ENCODE results near the gene ARHGAP24. TPM values are rescaled to one million over a fixed set of nuclear protein-coding genes. Genes with fewer than 3 reads are reported as not detected.
A peak's percentile ranks its signal among the peaks of the same experiment; 100 is the strongest.

Gene ARHGAP24
- total and polyA plus RNA-seq, 2 donors (not counting 1 experiment from before 2014, with no cell fraction given): 48.4 to 141 TPM

DNA sequence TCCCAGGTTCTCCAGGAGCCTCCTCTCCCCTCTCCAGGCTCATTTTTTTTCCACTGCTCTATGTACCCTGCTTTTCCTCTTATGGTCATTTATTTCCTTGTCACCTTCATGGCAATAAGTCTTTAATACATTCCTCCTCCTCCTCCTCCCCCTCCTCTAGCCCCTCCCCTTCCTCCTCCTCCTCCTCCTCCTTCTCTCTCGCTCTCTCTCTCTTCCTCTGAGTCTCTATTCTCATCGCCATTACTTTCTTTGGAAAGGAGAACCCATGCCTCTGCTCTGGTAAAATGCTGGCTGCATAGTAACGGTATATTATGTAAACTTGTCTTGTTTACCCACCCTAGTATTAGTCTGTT is 35.7 kb downstream of the ARHGAP24 start:
- peaks cover 29 to 32% of the 10 kb centered on the region in 2 donors for H3K4me1 ChIP-seq (ENCODE audit: control insufficient read depth in 2 of 2, insufficient read depth in 2 of 2, low read length in 2 of 2)
- no peak overlapping the region for H3K9ac ChIP-seq (ENCODE audit: low read length)
- H4K20me1 ChIP-seq (ENCODE audit: control insufficient read depth, insufficient read depth, low read length, poor library complexity, severe bottlenecking): peaks cover 5% of the 10 kb centered on the region
- peaks cover 43% of the 10 kb centered on the region for H3K4me1 Mint-ChIP-seq
- H3K27me3 ChIP-seq (replicated peaks in 1 of 4; ENCODE audit: control extremely low read depth in 1 of 4, control insufficient read depth in 3 of 4, insufficient read depth in 4 of 4, low read length in 3 of 4): no peaks in the 10 kb centered on the region
- H3K36me3 ChIP-seq (replicated peaks in 1 of 2; ENCODE audit: control extremely low read depth in 1 of 2, control insufficient read depth in 1 of 2, extremely low read depth in 1 of 2, insufficient read depth in 2 of 2, low read length in 1 of 2): peaks cover 4 to 6% of the 10 kb centered on the region in 2 experiments
- H3K4me3 Mint-ChIP-seq: no peak overlapping the region
- no peaks in the 10 kb centered on the region for H3K9me3 Mint-ChIP-seq (ENCODE audit: insufficient read depth)
- peaks cover 87% of the 10 kb centered on the region for H3K79me2 ChIP-seq (ENCODE audit: control insufficient read depth, insufficient read depth, low read length)
- intact Hi-C loops (cut with micrococcal nuclease): loop anchor here (5.0 kb wide), 1 partner anchor 33 kb away; the partner anchor contains the start of gene ARHGAP24
- H3K9me3 ChIP-seq (ENCODE audit: control extremely low read depth in 1 of 3, control insufficient read depth in 2 of 3, insufficient read depth in 1 of 3, low read length in 2 of 3): peaks cover 0 to 11% (median 1%) of the 10 kb centered on the region in 3 donors
- no CpG with 5 or more reads among the region's 3 CpGs for WGBS (ENCODE audit: insufficient coverage)
- H3K27me3 Mint-ChIP-seq: no peaks in the 10 kb centered on the region
- DNase-seq (no peak), ATAC-seq (ENCODE audit: low read depth) (no peak)
- no peak for TF ChIP-seq EZH2 (IDR thresholded peaks at IDR 0.05; ENCODE audit: borderline replicate concordance, insufficient read depth, low read depth, low read length, poor library complexity, severe bottlenecking)
- TF ChIP-seq, protein P1, sequence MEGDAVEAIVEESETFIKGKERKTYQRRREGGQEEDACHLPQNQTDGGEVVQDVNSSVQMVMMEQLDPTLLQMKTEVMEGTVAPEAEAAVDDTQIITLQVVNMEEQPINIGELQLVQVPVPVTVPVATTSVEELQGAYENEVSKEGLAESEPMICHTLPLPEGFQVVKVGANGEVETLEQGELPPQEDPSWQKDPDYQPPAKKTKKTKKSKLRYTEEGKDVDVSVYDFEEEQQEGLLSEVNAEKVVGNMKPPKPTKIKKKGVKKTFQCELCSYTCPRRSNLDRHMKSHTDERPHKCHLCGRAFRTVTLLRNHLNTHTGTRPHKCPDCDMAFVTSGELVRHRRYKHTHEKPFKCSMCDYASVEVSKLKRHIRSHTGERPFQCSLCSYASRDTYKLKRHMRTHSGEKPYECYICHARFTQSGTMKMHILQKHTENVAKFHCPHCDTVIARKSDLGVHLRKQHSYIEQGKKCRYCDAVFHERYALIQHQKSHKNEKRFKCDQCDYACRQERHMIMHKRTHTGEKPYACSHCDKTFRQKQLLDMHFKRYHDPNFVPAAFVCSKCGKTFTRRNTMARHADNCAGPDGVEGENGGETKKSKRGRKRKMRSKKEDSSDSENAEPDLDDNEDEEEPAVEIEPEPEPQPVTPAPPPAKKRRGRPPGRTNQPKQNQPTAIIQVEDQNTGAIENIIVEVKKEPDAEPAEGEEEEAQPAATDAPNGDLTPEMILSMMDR (IDR thresholded peaks at IDR 0.05): no peak
- no peak overlapping the region for H3K4me3 ChIP-seq (ENCODE audit: control extremely low read depth in 1 of 5, extremely low read depth in 1 of 5, insufficient read depth in 1 of 5, low read depth in 2 of 5, low read length in 4 of 5)
- H3K4me2 ChIP-seq (replicated peaks; ENCODE audit: low read depth, low read length, poor library complexity, severe bottlenecking): no peak overlapping the region
- ChIA-PET CTCF (no interaction called here), POLR2A (no interaction called here)
- H2AFZ ChIP-seq (ENCODE audit: insufficient read depth, low read depth, low read length, poor library complexity, severe bottlenecking): no peak overlapping the region
- H3K27ac Mint-ChIP-seq: no peak overlapping the region
- no peak overlapping the region for H3K27ac ChIP-seq (ENCODE audit: low read length in 2 of 2)

DNA sequence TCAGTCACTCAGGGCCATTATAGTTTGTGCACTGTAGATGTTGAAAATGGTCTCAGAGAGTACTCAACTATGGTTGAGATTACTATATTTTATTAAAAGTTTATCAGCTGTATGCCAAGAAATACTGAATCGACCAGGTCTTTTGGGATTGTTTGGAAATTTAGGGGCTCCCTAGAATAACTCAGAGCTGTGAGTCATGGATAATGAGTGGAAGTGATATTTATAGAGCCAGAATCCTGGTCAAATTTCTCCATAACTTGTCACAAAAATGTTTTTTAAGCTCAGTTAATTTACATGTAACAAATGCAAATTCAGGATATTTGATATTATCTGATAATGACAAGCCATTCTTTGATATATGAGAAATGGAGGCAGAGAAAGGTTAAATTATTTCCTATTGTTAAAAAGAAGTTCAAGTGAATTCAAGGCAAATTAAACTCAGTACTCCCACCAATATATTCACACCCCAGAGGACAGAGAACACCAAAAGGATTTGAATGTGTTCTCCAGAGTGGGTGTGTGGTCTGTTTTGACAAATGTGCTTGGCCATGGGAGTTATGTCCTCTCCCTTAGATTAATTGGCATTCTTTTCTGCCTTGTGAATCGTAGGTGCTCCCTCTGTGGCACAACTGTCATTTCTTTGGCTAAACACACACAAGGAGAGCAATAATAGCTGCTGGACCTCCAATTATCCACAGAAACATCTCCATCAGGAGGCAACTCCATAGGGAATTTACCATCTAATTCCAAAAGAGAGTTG is 37.7 kb downstream of the ARHGAP24 start:
- H3K9ac ChIP-seq (ENCODE audit: low read length): no peak overlapping the region
- ChIA-PET POLR2A (no interaction called here), CTCF (interaction anchor here (0.8 to 1.2 kb wide), 2 partner anchors 23 to 236 kb away, joined by 3 to 5 read pairs; no protein-coding TSS in a partner anchor)
- H3K4me2 ChIP-seq (replicated peaks; ENCODE audit: low read depth, low read length, poor library complexity, severe bottlenecking): no peak overlapping the region
- H3K36me3 ChIP-seq (replicated peaks in 1 of 2; ENCODE audit: control extremely low read depth in 1 of 2, control insufficient read depth in 1 of 2, extremely low read depth in 1 of 2, insufficient read depth in 2 of 2, low read length in 1 of 2): peaks cover 2 to 4% of the 10 kb centered on the region in 2 experiments
- H3K27me3 ChIP-seq (replicated peaks in 1 of 4; ENCODE audit: control extremely low read depth in 1 of 4, control insufficient read depth in 3 of 4, insufficient read depth in 4 of 4, low read length in 3 of 4): no peaks in the 10 kb centered on the region
- TF ChIP-seq, protein P1 (IDR thresholded peaks at IDR 0.05): no peak
- no peak for TF ChIP-seq EZH2 (IDR thresholded peaks at IDR 0.05; ENCODE audit: borderline replicate concordance, insufficient read depth, low read depth, low read length, poor library complexity, severe bottlenecking)
- Mint-ChIP-seq H3K4me1 (peaks cover 34% of the 10 kb centered on the region), H3K9me3 (ENCODE audit: insufficient read depth) (no peaks in the 10 kb centered on the region), H3K27ac (peak overlapping the region; percentile 32), H3K27me3 (no peaks in the 10 kb centered on the region), H3K4me3 (no peak overlapping the region)
- no CpG with 5 or more reads among the region's 2 CpGs for WGBS (ENCODE audit: insufficient coverage)
- H3K4me1 ChIP-seq (ENCODE audit: control insufficient read depth in 2 of 2, insufficient read depth in 2 of 2, low read length in 2 of 2): peaks cover 26 to 34% of the 10 kb centered on the region in 2 donors
- H4K20me1 ChIP-seq (ENCODE audit: control insufficient read depth, insufficient read depth, low read length, poor library complexity, severe bottlenecking): peaks cover 5% of the 10 kb centered on the region
- peaks cover 0 to 3% (median 1%) of the 10 kb centered on the region in 3 donors for H3K9me3 ChIP-seq (ENCODE audit: control extremely low read depth in 1 of 3, control insufficient read depth in 2 of 3, insufficient read depth in 1 of 3, low read length in 2 of 3)
- peaks cover 86% of the 10 kb centered on the region for H3K79me2 ChIP-seq (ENCODE audit: control insufficient read depth, insufficient read depth, low read length)
- H3K27ac ChIP-seq (ENCODE audit: low read length in 2 of 2): peak overlapping the region in 1 of 2 donors; percentile 29
- DNase-seq: no peak
- no peak overlapping the region for H3K4me3 ChIP-seq (ENCODE audit: control extremely low read depth in 1 of 5, extremely low read depth in 1 of 5, insufficient read depth in 1 of 5, low read depth in 2 of 5, low read length in 4 of 5)
- H2AFZ ChIP-seq (ENCODE audit: insufficient read depth, low read depth, low read length, poor library complexity, severe bottlenecking): no peak overlapping the region
- ATAC-seq (ENCODE audit: low read depth): no peak
- intact Hi-C loops (cut with micrococcal nuclease): loop anchor here (5.0 kb wide), 1 partner anchor 35 kb away; the partner anchor contains the start of gene ARHGAP24
